Left forelimb (tissue), 1 donor: Measurements from ENCODE around the gene RBBP5.

ENCODE experiments used
- DNase-seq: peaks from one replicate; pipeline ENCODE4 v3.0.0-alpha.2; 2018; ENCODE audit warnings: low spot score

RBBP5 gene

DNA sequence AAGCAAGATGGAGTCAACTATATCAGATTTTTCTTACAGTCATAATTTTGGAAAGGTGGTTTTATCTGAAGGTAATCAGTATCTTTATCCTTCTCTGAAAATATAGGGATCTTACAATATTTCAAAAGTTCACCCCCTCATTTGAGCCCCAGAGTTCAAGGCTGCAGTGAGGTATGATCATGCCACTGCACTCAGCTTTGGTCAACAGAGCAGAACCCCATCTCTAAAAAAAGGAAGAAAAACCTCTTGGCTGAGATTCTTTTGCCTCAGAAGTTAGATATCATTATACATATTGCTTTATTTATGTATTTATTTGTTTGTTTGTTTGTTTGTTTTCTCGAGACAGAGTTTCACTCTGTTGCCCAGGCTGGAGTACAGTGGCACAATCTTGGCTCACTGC is 11.5 kb upstream of the RBBP5 start:
- DNase-seq: no peak

DNA sequence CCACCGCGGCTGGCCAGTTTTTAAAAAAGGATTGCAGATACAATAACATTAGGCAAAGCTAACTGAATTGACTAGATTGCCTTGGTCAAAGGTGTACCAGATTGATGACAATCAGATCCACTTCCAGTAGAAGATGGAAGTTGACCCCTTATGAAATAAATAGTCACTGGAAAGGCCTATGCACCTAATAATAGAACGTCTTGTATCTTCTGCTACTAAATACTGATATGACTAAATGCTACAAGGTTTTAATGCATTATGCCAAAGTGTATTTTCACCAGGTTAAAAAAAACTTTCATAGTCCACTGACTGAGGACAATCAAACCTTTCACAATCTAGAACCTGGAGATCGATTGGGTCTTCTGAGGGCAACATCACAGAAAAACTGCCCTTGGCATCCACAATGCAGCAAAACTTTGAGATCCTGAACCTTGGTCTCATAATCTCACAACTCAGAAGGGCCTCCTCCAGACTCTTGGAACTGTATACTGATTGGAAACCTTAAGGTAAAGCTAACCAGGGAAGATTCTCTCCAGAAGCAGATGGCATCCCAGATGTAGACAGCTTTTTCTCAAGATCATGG is 7.8 kb upstream of the RBBP5 start:
- DNase-seq: no peak

DNA sequence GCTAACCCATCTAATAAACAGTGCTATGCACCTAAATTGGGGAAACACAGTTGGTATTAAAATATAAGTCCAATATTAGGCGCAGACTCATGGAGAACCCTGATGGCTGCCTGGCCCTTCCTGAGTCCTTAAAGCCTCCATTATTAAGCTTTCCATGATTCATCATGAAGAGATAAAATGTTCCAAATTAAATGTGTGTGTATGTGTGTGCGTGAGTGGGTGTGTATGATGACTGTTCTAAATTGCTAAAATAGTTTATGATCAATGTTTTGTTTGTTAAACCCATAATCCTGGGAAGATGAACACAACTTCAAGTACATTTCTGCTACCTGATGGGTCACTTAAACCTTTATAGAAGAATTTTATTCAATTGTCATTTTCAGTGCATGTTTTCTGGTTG is 6.3 kb upstream of the RBBP5 start:
- DNase-seq: no peak

DNA sequence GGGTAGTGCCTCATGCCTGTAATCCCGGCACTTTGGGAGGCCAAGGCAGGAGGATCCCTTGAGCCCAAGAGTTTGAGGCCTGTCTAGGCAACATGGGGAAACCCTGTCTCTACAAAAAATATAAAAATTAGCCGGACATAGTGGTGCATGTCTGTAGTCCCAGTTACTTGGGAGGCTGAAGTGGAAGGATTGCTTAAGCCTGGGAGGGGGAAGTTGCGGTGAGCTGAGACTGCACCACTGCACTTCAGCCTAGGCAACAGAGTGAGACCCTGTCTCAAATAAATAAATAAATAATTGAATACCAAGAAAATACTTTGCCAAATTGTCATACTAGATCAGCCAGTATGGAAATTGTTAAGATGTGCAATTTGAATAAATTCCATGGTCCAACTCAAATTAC is 5.9 kb upstream of the RBBP5 start:
- DNase-seq: no peak

DNA sequence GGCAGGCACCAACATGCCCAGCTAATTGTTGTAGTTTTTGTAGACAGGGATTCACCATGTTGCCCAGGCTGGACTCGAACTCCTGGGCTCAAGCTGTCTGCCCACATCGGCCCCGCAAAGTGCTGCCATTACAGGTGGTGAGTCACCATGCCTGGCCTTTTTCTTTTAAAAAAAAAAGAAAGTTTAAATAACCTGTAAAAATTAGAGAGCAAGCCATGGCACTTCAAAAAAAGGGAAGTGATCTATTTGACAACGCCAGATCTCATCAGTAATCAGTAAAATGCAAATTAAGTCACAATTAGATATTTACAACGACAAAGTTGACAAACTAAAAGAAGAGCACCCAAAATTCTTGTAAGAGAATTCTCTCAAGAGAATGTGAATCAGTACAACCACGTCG is 2.9 kb upstream of the RBBP5 start:
- DNase-seq: no peak

DNA sequence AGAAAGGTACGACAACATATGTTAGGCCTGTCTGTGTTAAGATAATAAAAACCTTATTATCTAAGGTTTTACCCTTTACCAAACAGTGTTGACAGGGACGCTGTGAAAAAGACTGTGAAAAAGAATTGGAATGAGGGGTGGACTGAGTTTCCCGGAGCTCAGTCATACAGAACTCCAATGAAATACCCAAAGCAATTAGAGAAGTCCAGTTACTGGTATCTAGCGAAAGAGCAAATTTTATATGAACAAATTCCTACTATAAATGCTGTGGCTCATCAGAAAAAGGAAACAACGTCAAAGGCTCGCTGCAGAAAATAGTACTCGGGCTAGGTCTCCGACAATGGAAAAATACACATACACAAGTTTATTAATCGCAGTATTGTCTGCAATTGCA is 708 bp upstream of the RBBP5 start:
- no peak for DNase-seq

DNA sequence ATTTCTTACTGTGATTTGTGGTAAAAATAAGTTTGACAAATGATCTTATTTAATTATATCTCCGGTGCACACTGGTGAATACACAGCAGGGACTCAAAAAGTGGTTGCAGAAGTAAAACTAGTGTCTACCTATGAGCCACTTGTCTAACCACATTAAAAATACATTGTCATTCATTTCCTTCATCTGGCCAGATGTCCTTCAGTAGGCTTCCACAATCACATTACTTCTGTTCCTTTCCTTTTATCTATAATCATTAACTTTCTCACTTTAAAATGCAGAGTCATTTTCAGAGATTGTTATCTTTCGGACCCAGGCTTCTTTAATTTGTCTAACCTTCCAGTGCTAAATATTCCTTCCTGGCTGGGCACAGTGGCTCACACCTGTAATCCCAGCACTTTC is 3.0 kb downstream of the RBBP5 start:
- no peak for DNase-seq

DNA sequence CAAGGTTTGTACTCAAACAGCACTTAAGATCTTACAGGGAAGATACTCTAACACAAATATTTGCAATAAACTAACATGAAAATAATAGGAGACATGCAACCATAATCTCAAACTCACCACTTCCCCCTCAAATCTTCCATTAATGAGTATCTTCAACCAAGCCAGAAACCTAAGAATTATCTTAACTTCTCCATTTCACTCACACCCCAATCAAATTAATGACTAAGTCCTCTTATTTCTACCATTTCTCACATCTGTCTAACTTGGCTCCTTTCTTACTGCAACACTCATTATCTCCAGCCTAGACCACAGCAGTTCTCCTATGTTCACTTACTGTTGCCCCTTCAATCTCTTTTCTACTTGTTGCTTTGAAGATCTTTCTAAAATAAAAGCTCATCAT is 10.4 kb downstream of the RBBP5 start:
- DNase-seq: no peak

DNA sequence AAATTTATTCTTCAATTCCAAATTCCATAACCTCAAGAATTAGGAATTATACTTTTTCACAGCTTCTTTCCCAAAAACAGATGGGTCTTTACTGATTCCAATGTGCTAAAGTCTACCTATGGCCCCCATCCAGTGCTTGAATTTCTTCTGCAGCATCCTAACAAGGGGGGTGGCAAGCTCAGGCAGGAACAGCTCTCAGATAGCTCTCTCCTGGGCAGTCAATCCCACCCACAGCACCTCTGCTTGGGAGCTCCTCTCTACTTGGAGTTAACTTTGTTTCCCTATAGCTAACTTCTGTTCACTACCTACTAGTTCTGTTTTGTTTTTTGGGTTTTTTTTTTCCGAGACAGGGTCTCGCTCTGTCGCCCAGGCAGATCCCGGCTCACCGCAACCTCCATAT is 12.1 kb downstream of the RBBP5 start:
- no peak for DNase-seq

DNA sequence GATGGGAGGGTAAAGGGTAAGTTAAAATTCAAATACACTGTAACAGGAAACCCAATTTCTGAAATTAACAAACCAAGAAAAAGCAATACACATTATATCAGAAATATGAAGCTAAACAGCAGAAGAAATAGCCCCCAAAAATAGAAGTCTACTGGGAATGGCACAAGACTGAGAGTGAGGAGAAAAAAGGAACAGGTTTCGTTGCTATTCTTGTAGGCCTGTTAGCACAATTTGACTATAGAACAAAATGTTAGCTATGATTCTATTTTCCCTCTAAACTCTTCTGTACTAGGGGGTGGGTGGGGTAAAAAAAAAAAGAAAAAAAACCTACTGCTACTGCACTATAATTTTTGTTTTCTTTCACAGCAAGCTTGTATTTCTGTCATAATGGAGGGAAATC is 12.5 kb downstream of the RBBP5 start:
- DNase-seq: no peak

DNA sequence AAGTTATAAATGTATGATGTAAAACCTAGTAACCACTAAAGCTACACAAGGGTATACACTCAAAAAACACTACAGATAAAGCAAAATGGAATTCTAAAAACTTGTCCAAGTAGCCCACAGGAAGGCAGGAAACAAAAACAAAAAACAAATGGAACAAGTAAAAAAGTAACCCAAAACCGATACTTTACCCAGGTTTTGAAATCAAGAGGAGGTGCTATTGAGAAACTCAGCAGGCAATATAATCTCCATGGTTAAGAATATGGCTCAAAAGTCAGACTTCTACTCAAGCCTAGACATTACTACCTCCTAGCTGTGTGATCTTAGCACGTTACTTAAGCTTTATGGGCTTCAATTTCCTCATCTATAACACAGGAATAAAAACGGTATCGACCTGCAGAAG is 13.3 kb downstream of the RBBP5 start:
- no peak for DNase-seq

DNA sequence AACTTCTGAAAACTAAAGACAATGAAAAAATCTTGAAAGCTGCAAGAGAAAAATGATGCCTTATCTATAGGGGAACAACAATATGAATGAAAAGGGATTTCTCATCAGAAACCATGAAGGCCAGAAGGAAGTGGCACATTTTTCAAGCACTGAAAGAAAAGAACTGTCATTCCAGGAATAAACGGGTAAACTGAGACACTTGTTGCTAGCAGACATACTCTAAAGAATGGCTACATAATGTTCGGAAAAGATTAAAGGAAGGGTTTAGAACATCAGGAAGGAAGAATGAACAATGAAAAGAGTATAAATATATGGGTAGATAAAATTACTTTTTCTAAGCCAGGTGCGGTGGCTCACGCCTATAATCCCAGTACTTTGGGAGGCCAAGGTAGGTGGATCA is 14.5 kb downstream of the RBBP5 start:
- no peak for DNase-seq

DNA sequence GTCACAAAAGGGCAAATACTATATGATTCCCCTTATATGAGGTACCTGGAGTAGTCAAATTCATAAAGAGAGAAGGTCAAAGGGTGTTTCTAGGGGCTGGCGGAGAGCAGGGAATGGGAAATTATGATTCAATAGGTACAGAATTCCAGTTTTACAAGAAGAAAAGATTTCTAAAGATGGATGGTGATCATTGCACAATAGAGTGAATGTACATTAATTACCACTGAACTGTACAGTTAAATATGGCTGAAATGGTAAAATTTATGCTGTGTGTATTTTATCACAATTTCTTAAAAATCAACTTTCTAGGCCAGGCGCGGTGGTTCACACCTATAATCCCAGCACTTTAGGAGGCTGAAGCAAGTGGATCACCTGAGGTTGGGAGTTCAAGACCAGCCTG is 19.4 kb downstream of the RBBP5 start:
- no peak for DNase-seq

DNA sequence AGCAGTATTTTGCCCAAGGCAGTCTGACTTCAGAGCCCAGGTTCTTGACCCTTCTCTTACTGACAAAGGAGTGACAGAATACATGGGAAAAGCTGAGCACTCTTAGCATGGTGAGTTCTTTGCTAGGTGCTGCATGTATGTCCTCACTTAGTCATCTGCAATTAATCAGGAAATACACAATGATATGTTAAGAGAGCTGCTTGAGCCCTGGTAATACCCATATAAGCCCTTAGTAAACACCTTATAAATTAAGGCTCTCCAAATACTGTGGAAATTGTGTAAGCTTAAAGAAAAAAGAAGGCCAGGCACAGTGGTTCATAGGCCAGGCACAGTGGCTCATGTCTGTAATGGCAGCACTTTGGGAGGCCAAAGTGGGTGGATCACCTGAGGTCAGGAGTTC is 23.5 kb downstream of the RBBP5 start:
- DNase-seq: no peak

DNA sequence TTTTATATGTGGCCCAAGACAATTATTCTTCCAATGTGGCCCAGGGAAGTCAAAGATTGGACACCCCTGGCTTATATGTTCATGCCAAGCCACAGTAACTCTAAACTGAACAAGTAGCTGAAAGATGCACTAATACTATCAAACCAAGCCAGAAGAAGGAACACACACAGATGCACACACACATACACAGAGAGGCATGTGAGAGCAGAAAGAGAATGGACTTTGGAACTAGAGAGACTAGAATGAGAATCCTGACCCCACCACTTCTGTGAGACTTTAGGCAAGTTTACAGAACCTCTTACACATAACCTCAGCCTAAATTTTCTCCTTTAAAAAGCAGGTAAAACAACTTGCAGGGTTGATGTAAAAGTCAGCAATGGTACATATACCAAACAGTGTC is 26.4 kb downstream of the RBBP5 start:
- no peak for DNase-seq

DNA sequence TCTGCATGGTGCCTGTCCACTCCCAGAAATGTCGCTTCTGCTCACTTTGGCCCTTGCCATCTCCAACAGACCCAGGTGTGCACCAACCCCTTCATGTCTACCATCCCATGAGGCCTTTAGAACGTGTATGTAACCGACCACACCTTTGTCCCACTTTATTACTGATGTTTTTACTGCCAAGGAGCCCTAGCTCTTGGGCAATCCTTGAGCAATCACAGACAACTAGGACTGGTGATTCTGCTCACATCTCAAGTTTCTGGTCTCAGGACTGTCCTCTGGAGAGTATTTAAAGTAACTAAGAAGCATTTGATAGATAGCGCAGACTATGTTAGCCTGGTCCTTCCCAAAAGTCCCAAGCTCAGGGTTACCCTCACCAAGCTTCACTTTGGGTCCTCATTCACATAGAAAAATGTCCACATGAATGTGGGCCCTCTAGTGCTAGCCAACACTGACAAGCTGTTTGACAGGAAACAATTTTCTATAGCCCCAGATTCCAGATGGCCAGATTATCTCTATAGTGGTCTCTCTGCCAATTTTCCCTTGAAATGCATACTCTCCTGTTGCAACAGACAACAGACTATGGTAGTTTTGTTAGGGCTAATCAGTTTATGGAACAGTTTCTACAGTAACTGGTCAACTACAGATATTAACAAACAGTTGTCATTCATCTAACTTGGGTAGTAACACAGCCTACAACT is 30.6 kb downstream of the RBBP5 start:
- DNase-seq: no peak

DNA sequence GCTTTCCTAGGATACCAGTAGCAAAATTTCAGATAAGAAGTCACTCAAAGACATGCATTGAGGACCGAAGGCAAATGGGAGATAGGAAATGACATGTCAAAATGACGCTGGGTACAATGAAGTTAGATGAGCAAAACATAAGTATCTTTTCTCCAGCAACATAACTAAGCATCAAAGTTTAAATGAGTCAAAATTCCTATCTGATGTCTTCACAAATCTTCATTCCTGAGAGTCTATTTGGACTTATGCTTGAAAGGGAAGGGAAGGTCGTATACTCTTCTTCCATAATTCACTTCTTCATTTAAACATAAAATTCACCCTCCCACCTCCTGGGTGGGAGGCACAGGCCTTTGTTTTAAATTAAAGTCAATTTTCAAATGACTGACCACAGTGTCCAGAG is 33.4 kb downstream of the RBBP5 start:
- DNase-seq: no peak

DNA sequence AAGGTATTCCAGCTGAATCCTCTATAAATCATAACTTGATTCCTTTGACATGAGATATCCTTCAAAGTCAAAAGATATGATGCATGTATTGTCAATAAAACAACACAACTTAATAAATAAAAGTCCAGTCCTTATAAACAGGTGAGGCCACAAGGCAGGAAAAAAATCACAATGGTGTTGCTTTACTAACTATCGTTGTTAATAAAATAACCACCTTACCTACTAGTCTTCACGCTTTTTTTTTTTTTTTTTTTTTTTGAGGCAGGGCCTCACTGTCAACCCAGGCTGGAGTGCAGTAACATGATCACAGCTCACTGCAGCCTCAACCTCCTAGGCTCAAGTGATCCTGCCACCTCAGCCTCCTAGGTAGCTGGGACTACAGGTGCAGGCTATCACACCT is 37.4 kb downstream of the RBBP5 start, which contains the start of gene TMEM81:
Gene TMEM81 (minus strand): TSS at position 101 of the 400 bp plus-strand sequence. CDS start 140 bp downstream, outside the sequence.
- no peak for DNase-seq

DNA sequence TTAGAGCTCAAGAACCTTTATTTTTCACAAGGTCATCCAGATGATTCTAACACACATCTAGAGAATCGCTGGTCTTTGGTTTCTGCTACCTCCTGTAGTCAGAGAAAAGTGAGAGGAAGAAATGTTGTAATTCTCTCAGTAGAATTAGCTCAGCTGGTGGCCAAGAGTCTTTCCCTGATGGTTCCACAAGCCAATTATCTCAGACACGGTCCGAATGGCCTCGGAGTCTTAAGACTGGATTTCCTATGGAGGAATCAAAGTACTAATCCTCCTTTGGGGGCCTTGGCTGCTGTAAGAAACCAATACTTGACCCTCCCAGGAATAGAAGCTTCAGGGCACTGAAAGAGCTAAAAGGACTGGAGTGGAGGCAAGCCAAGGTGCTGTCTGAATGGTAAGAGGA is 39.3 kb downstream of the RBBP5 start:
- DNase-seq: no peak

DNA sequence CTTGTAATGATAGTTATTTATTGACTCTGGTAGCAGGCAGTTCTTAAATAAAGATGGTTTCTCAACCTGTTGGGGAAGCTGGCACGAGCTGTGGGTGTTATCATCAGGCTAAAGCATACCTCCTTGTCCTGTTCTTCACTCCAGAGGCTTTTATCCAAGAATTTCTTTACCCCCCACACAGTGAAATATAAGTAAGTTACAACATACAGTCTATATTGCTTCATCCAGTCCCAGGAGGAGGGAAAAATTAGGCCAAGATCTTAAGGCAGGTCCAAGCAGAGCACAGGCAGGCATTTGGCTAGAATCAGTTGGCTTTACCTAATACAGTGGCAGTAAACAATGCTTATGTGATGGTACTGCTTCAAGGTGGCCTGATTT is 43.9 kb downstream of the RBBP5 start:
- DNase-seq: no peak

DNA sequence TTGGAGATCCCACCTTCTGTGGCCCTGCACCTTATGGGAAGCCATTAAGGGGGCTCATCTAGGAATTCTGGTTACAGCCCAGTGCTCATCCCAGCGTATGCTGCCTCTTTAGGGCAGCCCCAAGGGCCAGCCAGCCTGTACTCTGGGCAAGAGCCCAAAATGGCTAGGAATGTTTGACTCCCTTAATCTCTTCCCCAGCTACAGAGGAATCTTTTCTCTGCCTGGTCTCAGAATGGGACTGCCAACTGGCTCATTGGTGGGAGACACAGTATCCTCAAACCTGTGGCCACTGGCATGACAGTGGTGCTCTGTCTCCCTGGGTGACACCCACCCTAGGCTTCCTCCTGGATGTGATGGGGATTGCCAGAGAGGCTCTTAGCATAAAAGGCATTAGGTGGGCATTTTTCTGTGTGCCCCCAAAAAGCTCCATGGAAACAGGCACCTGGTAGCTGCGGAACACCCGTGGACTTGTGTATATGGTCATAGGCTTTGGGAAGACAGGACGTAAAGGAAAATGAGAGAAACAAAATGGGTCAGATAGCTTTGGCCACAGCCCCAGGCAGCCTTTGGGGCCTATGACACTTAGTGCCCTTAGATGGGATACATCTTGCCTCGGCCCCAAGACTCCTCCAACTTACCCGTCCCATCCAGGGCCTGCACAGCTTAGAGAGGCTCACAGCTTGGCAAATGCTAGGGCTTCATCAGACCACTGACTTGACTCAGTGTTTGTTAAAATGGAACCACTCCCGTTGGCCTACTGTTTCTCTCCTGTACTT is 44.4 kb downstream of the RBBP5 start:
- no peak for DNase-seq

DNA sequence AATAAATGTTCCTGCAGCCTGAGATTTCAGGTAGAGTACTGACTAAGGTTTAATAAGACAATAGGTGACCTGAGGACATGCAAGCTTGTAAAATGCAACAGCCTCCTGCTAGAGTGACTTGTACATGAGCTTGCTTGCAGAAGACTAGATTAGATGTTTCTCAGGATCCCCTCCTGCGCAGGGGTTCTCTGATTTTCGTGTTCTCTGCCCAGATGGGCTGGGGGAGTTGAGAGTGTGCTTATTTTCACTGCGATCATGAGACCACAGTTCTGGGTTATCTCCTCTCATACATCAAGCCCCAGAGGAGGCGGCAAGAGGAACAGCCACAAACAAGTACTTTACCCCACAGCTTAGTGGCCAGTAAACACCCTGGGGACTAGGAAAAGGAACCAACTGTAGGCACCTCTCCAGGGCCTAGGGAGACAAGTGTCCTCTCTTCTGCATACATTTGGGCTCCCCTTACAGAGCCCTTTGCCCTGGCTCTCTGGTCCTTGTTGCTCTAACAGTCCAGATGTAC is 45.5 kb downstream of the RBBP5 start:
- DNase-seq: no peak

DNA sequence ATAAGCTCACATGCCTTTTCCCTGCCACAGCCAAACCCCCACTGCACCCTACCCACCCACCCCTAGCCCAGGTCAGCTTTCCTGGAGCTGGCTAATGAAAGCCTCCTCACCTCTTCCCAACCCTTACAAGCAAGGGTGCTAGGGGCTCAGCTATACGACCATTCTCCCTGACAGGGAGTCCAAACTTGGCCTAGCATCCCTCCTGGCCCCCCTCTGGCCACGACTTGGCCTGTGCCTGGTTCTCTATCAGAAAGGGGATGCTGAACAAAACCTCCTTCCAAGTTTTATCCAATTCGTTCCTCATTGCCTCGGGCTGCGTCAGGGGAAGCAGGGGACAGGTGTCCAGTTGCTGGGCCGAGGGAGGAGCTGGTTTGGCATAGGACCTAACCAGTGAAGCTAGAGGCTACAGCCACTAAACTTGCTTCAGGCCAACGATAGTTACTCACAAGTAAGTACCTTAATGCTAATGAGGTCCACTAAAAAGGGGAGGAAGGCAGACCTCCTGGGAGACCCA is 46.1 kb downstream of the RBBP5 start:
- no peak for DNase-seq
